Gastrocnemius medialis (tissue), 4 donors: ENCODE results near the gene LCLAT1. TPM values are rescaled to one million over a fixed set of nuclear protein-coding genes. Genes with fewer than 3 reads are reported as not detected.
A peak's percentile ranks its signal among the peaks of the same experiment; 100 is the strongest.

Source experiments
- ATAC-seq, 2 donors: fragments of 150-250 bp; one replicate each; pipeline ENCODE4 v1.9.1; 2016
- DNase-seq, 2 donors: peaks; one replicate each; pipeline ENCODE4 v3.0.0-alpha.2; 2019
- H3K27ac ChIP-seq, 4 donors: fragments of 200-600 bp; sonication (generic); 1 replicate in 1 of 4; 2 replicates in 3 of 4; pipeline ENCODE4 v1.5.1; 2016 to 2018; ENCODE audit warnings: mild to moderate bottlenecking in 2 of 4, moderate library complexity in 1 of 4
- H3K27me3 ChIP-seq, 3 donors: fragments of 200-600 bp; sonication (generic) in 2 of 3; 1 replicate in 1 of 3; 2 replicates in 2 of 3; pipeline versions ENCODE4 v1.5.1 to v1.6.0; 2016 to 2019; ENCODE audit warnings: mild to moderate bottlenecking in 1 of 3, moderate library complexity in 1 of 3
- H3K36me3 ChIP-seq, 2 donors: fragments of 200-600 bp; sonication (generic) in 1 of 2; one replicate each; pipeline ENCODE4 v1.5.1; 2017 to 2018
- H3K4me1 ChIP-seq, 2 donors: fragments of 200-600 bp; sonication (generic) in 1 of 2; one replicate each; pipeline ENCODE4 v1.5.1; 2016 to 2017; ENCODE audit warnings: mild to moderate bottlenecking in 2 of 2
- H3K4me3 ChIP-seq, 4 donors: fragments of 200-600 bp; sonication (generic) in 3 of 4; 1 replicate in 1 of 4; 2 replicates in 3 of 4; pipeline ENCODE4 v1.5.1; 2016 to 2019; ENCODE audit warnings: mild to moderate bottlenecking in 2 of 4
- H3K9me3 ChIP-seq, 3 donors: fragments of 200-600 bp; sonication (generic) in 2 of 3; 1 replicate in 1 of 3; 2 replicates in 2 of 3; pipeline ENCODE4 v1.5.1; 2016 to 2019
- CTCF ChIP-seq, 5 experiments: fragments of 450-650 bp in 3 of 5; fragments of 200-600 bp in 2 of 5; sonication (generic) in 2 of 5; IDR thresholded peaks in 4 of 5; conservative IDR thresholded peaks in 1 of 5; 1 replicate in 4 of 5; 2 replicates in 1 of 5; pipeline ENCODE4 v1.5.1; 2016 to 2019; ENCODE audit warnings: antibody characterized with exemption in 5 of 5, mild to moderate bottlenecking in 3 of 5, moderate library complexity in 3 of 5
- POLR2A ChIP-seq, 2 donors: fragments of 450-650 bp; IDR thresholded peaks; one replicate each; pipeline ENCODE4 v1.6.1; 2017; ENCODE audit warnings: antibody characterized with exemption in 2 of 2, mild to moderate bottlenecking in 2 of 2, moderate library complexity in 2 of 2
- in situ Hi-C, 4 donors: fragments of 200-750 bp; cut with MboI; loops; one replicate each; pipeline versions ENCODE4 v1.15.0 to v1.8.0; 2017; ENCODE audit warnings: low sequenced_read_pairs in 4 of 4
- intact Hi-C: fragments of 100-400 bp; cut with DNase I; formaldehyde crosslinking; loops from one replicate; pipeline ENCODE4 v1.15.1; 2023; ENCODE audit warnings: low total_unique reads
- total RNA-seq, 4 donors: library from RNA; depleted of rRNA; stranded (reverse); fragments of >200 nt; gene quantifications; one replicate each; pipeline versions ENCODE4 v1.1.0 to v1.2.3, GENCODE V29; 2016

The LCLAT1 gene
- total RNA-seq, 4 donors from 2014 or later = 4.3 to 14.5 (median 11.3) TPM

- Histone ChIP-seq H3K27ac (peak overlapping the region in 2 of 4 donors; percentile 35 to 47), H3K27me3 (no peaks in the 10 kb centered on the region), H3K36me3 (no peaks in the 10 kb centered on the region), H3K4me3 (no peak overlapping the region), H3K4me1 (peaks cover 0 to 25% of the 10 kb centered on the region in 2 donors), H3K9me3 (no peaks in the 10 kb centered on the region)
- peak; percentile 45 to 48 for ATAC-seq
- TF ChIP-seq CTCF (IDR thresholded peaks at IDR 0.05 in 4 of 5, conservative IDR thresholded peaks at IDR 0.05 in 1 of 5) = no peak
- no peak for TF ChIP-seq POLR2A (IDR thresholded peaks at IDR 0.05)
- in situ Hi-C loops (no loop called here), intact Hi-C loops (no loop called here)
- DNase-seq = no peak
Observed at GRCh38 chr2:30664761-30665358, 217.8 kb downstream of the LCLAT1 start.

- H3K27ac ChIP-seq = peak overlapping the region; percentile 36 to 47 (median 43)
- no peaks in the 10 kb centered on the region for H3K36me3 ChIP-seq
- in situ Hi-C loops (no loop called here), intact Hi-C loops (no loop called here)
- TF ChIP-seq CTCF (IDR thresholded peaks at IDR 0.05 in 4 of 5, conservative IDR thresholded peaks at IDR 0.05 in 1 of 5) = no peak
- TF ChIP-seq POLR2A (IDR thresholded peaks at IDR 0.05) = no peak
- H3K4me3 ChIP-seq = no peak overlapping the region
- peaks cover 0 to 24% of the 10 kb centered on the region in 2 donors for H3K4me1 ChIP-seq
- no peaks in the 10 kb centered on the region for H3K9me3 ChIP-seq
- no peak for DNase-seq
- ATAC-seq = no peak
- H3K27me3 ChIP-seq = no peaks in the 10 kb centered on the region
Observed at GRCh38 chr2:30665761-30666265, 218.8 kb downstream of the LCLAT1 start.

- Histone ChIP-seq H3K9me3 (no peaks in the 10 kb centered on the region), H3K27me3 (no peaks in the 10 kb centered on the region), H3K36me3 (no peaks in the 10 kb centered on the region), H3K27ac (peak overlapping the region; percentile 36 to 47 (median 43)), H3K4me1 (peaks cover 0 to 19% of the 10 kb centered on the region in 2 donors), H3K4me3 (no peak overlapping the region)
- in situ Hi-C loops (no loop called here), intact Hi-C loops (no loop called here)
- DNase-seq (no peak), ATAC-seq (peak; percentile 62 to 87)
- TF ChIP-seq POLR2A (IDR thresholded peaks at IDR 0.05) = no peak
- TF ChIP-seq CTCF (IDR thresholded peaks at IDR 0.05 in 4 of 5, conservative IDR thresholded peaks at IDR 0.05 in 1 of 5) = no peak
Observed at GRCh38 chr2:30666266-30666874, 219.3 kb downstream of the LCLAT1 start.

GRCh38 chr2:30670453-30670852, 223.4 kb downstream of the LCLAT1 start:
- Histone ChIP-seq H3K36me3 (no peaks in the 10 kb centered on the region), H3K9me3 (no peaks in the 10 kb centered on the region), H3K27ac (no peak overlapping the region), H3K4me1 (peaks cover 0 to 11% of the 10 kb centered on the region in 2 donors), H3K27me3 (no peaks in the 10 kb centered on the region), H3K4me3 (no peak overlapping the region)
- TF ChIP-seq POLR2A (IDR thresholded peaks at IDR 0.05) (no peak), CTCF (IDR thresholded peaks at IDR 0.05 in 4 of 5, conservative IDR thresholded peaks at IDR 0.05 in 1 of 5) (no peak)
- intact Hi-C loops = no loop called here
- DNase-seq (no peak), ATAC-seq (no peak)
- in situ Hi-C loops = no loop called here
